Calu3 (cell line): ENCODE results near the gene CNTN5. TPM values are rescaled to one million over a fixed set of nuclear protein-coding genes. Genes with fewer than 3 reads are reported as not detected.

ENCODE experiments used
- BruUV-seq: library from RNA; stranded (reverse); fragments of 400-500 nt; replicated peaks from 2 replicates; lab custom pipeline; 2021; lab: Mats Ljungman, UMichigan
- CTCF ChIA-PET: fragments of 300-600 bp; sonication (Branson Sonifier 250); formaldehyde crosslinking; loops from one replicate; lab custom pipeline; 2022; ENCODE audit warnings: antibody characterized with exemption; lab: Charles Lee
- DNase-seq: peaks from one replicate; pipeline ENCODE4 v3.0.0; 2022
- H3K27ac Mint-ChIP-seq: one replicate; pipeline ENCODE4 v1.8.0; 2022; ENCODE audit warnings: mixed read lengths; ENCODE audit not compliant: unreplicated experiment
- H3K27me3 Mint-ChIP-seq: one replicate; pipeline ENCODE4 v1.8.0; 2022; ENCODE audit warnings: mixed read lengths; ENCODE audit not compliant: unreplicated experiment
- H3K36me3 Mint-ChIP-seq: one replicate; pipeline ENCODE4 v1.8.0; 2022; ENCODE audit warnings: mild to moderate bottlenecking, moderate library complexity, mixed read lengths; ENCODE audit not compliant: insufficient read depth, unreplicated experiment
- H3K4me1 Mint-ChIP-seq: one replicate; pipeline ENCODE4 v1.8.0; 2022; ENCODE audit warnings: mild to moderate bottlenecking, low read depth, mixed read lengths; ENCODE audit not compliant: unreplicated experiment
- H3K4me3 Mint-ChIP-seq: one replicate; pipeline ENCODE4 v1.8.0; 2022; ENCODE audit warnings: mild to moderate bottlenecking, low read depth, moderate library complexity, mixed read lengths; ENCODE audit not compliant: unreplicated experiment
- H3K9me3 Mint-ChIP-seq: one replicate; pipeline ENCODE4 v1.8.0; 2022; ENCODE audit warnings: low read depth, mixed read lengths; ENCODE audit not compliant: unreplicated experiment
- CTCF ChIP-seq: fragments of 200-600 bp; IDR thresholded peaks from one replicate; pipeline ENCODE4 v1.8.0; 2022; ENCODE audit warnings: antibody characterized with exemption; ENCODE audit not compliant: unreplicated experiment
- intact Hi-C: fragments of 100-400 bp; cut with micrococcal nuclease; formaldehyde crosslinking; loops from one replicate; pipeline ENCODE4 v1.10.0; 2022; ENCODE audit not compliant: unreplicated experiment
- total RNA-seq: library from RNA; stranded (reverse); gene quantifications from 2 replicates; pipeline ENCODE4 v1.2.3, GENCODE V29; 2022

Gene CNTN5
- total RNA-seq, 1 experiment from 2014 or later, result not detected

GRCh38 chr11:99068832-99069231, 48.1 kb downstream of the CNTN5 start:
- Mint-ChIP-seq H3K36me3 (no peaks in the 10 kb centered on the region), H3K4me1 (no peaks in the 10 kb centered on the region), H3K4me3 (no peak overlapping the region), H3K9me3 (no peaks in the 10 kb centered on the region), H3K27ac (no peak overlapping the region), H3K27me3 (no peaks in the 10 kb centered on the region)
- CTCF ChIA-PET, result no interaction called here
- BruUV-seq, result no TSS peak
- intact Hi-C loops, result no loop called here
- no peak for DNase-seq
- no peak for TF ChIP-seq CTCF

- BruUV-seq, result no TSS peak
- peak; percentile 22 for DNase-seq
- peak overlapping the region; percentile 74 for H3K4me3 Mint-ChIP-seq
- H3K27me3 Mint-ChIP-seq, result no peaks in the 10 kb centered on the region
- H3K9me3 Mint-ChIP-seq, result no peaks in the 10 kb centered on the region
- no peak overlapping the region for H3K27ac Mint-ChIP-seq
- CTCF ChIA-PET, result no interaction called here
- no peaks in the 10 kb centered on the region for H3K4me1 Mint-ChIP-seq
- no peak for TF ChIP-seq CTCF
- H3K36me3 Mint-ChIP-seq, result no peaks in the 10 kb centered on the region
- intact Hi-C loops, result no loop called here
These were observed 49.2 kb downstream of the CNTN5 start for GRCh38 chr11:99069856-99070444.

- no peak overlapping the region for H3K27ac Mint-ChIP-seq
- no peak overlapping the region for H3K4me3 Mint-ChIP-seq
- intact Hi-C loops, result no loop called here
- H3K9me3 Mint-ChIP-seq, result no peaks in the 10 kb centered on the region
- H3K27me3 Mint-ChIP-seq, result no peaks in the 10 kb centered on the region
- TF ChIP-seq CTCF, result no peak
- no peaks in the 10 kb centered on the region for H3K4me1 Mint-ChIP-seq
- no peak for DNase-seq
- BruUV-seq, result no TSS peak
- CTCF ChIA-PET, result no interaction called here
- H3K36me3 Mint-ChIP-seq, result no peaks in the 10 kb centered on the region
These were observed 58.8 kb downstream of the CNTN5 start for GRCh38 chr11:99079576-99079975.

GRCh38 chr11:99080154-99080553, 59.4 kb downstream of the CNTN5 start:
- Mint-ChIP-seq H3K9me3 (no peaks in the 10 kb centered on the region), H3K27me3 (no peaks in the 10 kb centered on the region), H3K36me3 (no peaks in the 10 kb centered on the region), H3K4me3 (no peak overlapping the region), H3K27ac (no peak overlapping the region), H3K4me1 (no peaks in the 10 kb centered on the region)
- intact Hi-C loops, result no loop called here
- no TSS peak for BruUV-seq
- CTCF ChIA-PET, result no interaction called here
- no peak for DNase-seq
- TF ChIP-seq CTCF, result no peak
